Liver (tissue), 9 donors: Measurements from ENCODE around the gene RFC3. TPM values are rescaled to one million over a fixed set of nuclear protein-coding genes. Genes with fewer than 3 reads are reported as not detected.

Source experiments
- DNase-seq: peaks from one replicate; pipeline ENCODE4 v3.0.0-alpha.2; 2017; ENCODE audit warnings: low spot score
- H3K27ac ChIP-seq, 2 donors: one replicate each; pipeline ENCODE4 v1.7.0; 2013; ENCODE audit warnings: inconsistent platforms in 2 of 2, low read length in 2 of 2, control low read depth in 1 of 2, low read depth in 1 of 2, mild to moderate bottlenecking in 1 of 2
- H3K27me3 ChIP-seq, 4 donors: one replicate each; pipeline versions ENCODE4 v1.6.1 to v1.7.0; 2013; ENCODE audit warnings: low read length in 3 of 4, inconsistent platforms in 1 of 4, mild to moderate bottlenecking in 1 of 4, moderate library complexity in 1 of 4; ENCODE audit not compliant: control insufficient read depth in 4 of 4, insufficient read depth in 4 of 4
- H3K36me3 ChIP-seq, 4 donors: one replicate each; pipeline versions ENCODE4 v1.6.1 to v1.7.0; 2013; ENCODE audit warnings: low read length in 3 of 4, mild to moderate bottlenecking in 3 of 4, low read depth in 1 of 4, moderate library complexity in 1 of 4; ENCODE audit not compliant: control insufficient read depth in 4 of 4, insufficient read depth in 3 of 4
- H3K4me1 ChIP-seq, 4 donors: one replicate each; pipeline versions ENCODE4 v1.6.1 to v1.7.0; 2013; ENCODE audit warnings: low read length in 3 of 4, mild to moderate bottlenecking in 3 of 4, moderate library complexity in 1 of 4; ENCODE audit not compliant: control insufficient read depth in 4 of 4, insufficient read depth in 4 of 4
- H3K4me3 ChIP-seq, 3 donors: one replicate each; pipeline versions ENCODE4 v1.6.1 to v1.7.0; 2013; ENCODE audit warnings: low read length in 3 of 3, control low read depth in 1 of 3, low read depth in 1 of 3, mild to moderate bottlenecking in 1 of 3
- H3K9ac ChIP-seq, 2 donors: one replicate each; pipeline ENCODE4 v1.7.0; 2013; ENCODE audit warnings: low read length in 2 of 2, mild to moderate bottlenecking in 2 of 2, moderate library complexity in 2 of 2, control low read depth in 1 of 2, low read depth in 1 of 2
- H3K9me3 ChIP-seq, 4 donors: one replicate each; pipeline versions ENCODE4 v1.6.1 to v1.7.0; 2013; ENCODE audit warnings: low read length in 3 of 4; ENCODE audit not compliant: control insufficient read depth in 4 of 4
- EGR1 ChIP-seq, 2 donors: IDR thresholded peaks; 2 replicates each; pipeline ENCODE4 v1.6.1; 2016 to 2018; ENCODE audit warnings: antibody characterized with exemption in 2 of 2, low read depth in 2 of 2
- FOXA1 ChIP-seq: IDR thresholded peaks from 2 replicates; pipeline ENCODE4 v1.6.1; 2016; ENCODE audit warnings: antibody characterized with exemption
- FOXA2 ChIP-seq: IDR thresholded peaks from 2 replicates; pipeline ENCODE4 v1.6.1; 2016; ENCODE audit warnings: antibody characterized with exemption
- GABPA ChIP-seq, 2 donors: IDR thresholded peaks in 1 of 2; conservative IDR thresholded peaks in 1 of 2; 2 replicates each; pipeline ENCODE4 v1.6.1; 2016; ENCODE audit warnings: antibody characterized with exemption in 2 of 2, mild to moderate bottlenecking in 1 of 2, moderate library complexity in 1 of 2
- HNF4A ChIP-seq, 2 donors: conservative IDR thresholded peaks; 2 replicates each; pipeline ENCODE4 v1.6.1; 2016; ENCODE audit warnings: antibody characterized with exemption in 2 of 2, mild to moderate bottlenecking in 2 of 2
- HNF4G ChIP-seq: IDR thresholded peaks from 2 replicates; pipeline ENCODE4 v1.6.1; 2016; ENCODE audit warnings: antibody characterized with exemption
- JUND ChIP-seq, 2 donors: IDR thresholded peaks; 2 replicates each; pipeline ENCODE4 v1.6.1; 2016; ENCODE audit warnings: antibody characterized with exemption in 2 of 2
- NR2F2 ChIP-seq: IDR thresholded peaks from 2 replicates; pipeline ENCODE4 v1.6.1; 2016; ENCODE audit warnings: antibody characterized with exemption
- RAD21 ChIP-seq, 2 donors: IDR thresholded peaks; 2 replicates each; pipeline ENCODE4 v1.6.1; 2016; ENCODE audit warnings: antibody characterized with exemption in 2 of 2, mild to moderate bottlenecking in 2 of 2
- RXRA ChIP-seq, 2 donors: IDR thresholded peaks; 2 replicates each; pipeline ENCODE4 v1.6.1; 2017 to 2018; ENCODE audit warnings: antibody characterized with exemption in 2 of 2, mild to moderate bottlenecking in 1 of 2
- SP1 ChIP-seq: IDR thresholded peaks from 2 replicates; pipeline ENCODE4 v1.6.1; 2018; ENCODE audit warnings: antibody characterized with exemption, mild to moderate bottlenecking
- YY1 ChIP-seq: IDR thresholded peaks from 2 replicates; pipeline ENCODE4 v1.6.1; 2016; ENCODE audit warnings: antibody characterized with exemption, mild to moderate bottlenecking
- WGBS: extraction: QIAGEN DNeasy Blood & Tissue Kit; methylation state at CpG from one replicate; pipeline ENCODE4 v1.1.7; 2013; 5-methylcytosine and 5-hydroxymethylcytosine counted together
- polyA plus RNA-seq, 2 donors: library from polyadenylated mRNA; stranded (reverse) in 1 of 2; unstranded in 1 of 2; fragments of 200-250 nt in 1 of 2; fragments of >200 nt in 1 of 2; fragmentation: Nextera tagmentation in 1 of 2; extraction: Ambion mirVana in 1 of 2; gene quantifications; one replicate each; pipeline versions ENCODE4 v1.2.1 to v1.2.3, GENCODE V29; 2013 to 2015
- total RNA-seq, 2 donors: library from RNA; depleted of rRNA; stranded (reverse); fragments of >200 nt; gene quantifications; one replicate each; pipeline ENCODE4 v1.2.3, GENCODE V29; 2014
- TF ChIP-seq, protein P1 (sequence below): IDR thresholded peaks from 2 replicates; pipeline ENCODE4 v1.6.1; 2016; ENCODE audit warnings: antibody characterized with exemption
- TF ChIP-seq, protein P2 (sequence below): IDR thresholded peaks from 2 replicates; pipeline ENCODE4 v1.6.1; 2016; ENCODE audit warnings: antibody characterized with exemption
- TF ChIP-seq, protein P3 (sequence below): IDR thresholded peaks from 2 replicates; pipeline ENCODE4 v1.6.1; 2016; ENCODE audit warnings: antibody characterized with exemption
- TF ChIP-seq, protein P4 (sequence below): IDR thresholded peaks from 2 replicates; pipeline ENCODE4 v1.6.1; 2016; ENCODE audit warnings: antibody characterized with exemption, mild to moderate bottlenecking
- TF ChIP-seq, protein P5 (sequence below): fragments of 150-350 bp; IDR thresholded peaks from 2 replicates; pipeline ENCODE4 v1.5.1; 2017; ENCODE audit warnings: improper control_type of control experiment, low read depth, low read length; ENCODE audit not compliant: missing input control
- donor health status: healthy.
- donor health status: healthy.
- donor health status: healthy.
- donor health status: healthy.
- donor health status: healthy.

RFC3 gene
- total and polyA plus RNA-seq, 4 donors, result 1.9 to 19.1 (median 3.0) TPM

DNA sequence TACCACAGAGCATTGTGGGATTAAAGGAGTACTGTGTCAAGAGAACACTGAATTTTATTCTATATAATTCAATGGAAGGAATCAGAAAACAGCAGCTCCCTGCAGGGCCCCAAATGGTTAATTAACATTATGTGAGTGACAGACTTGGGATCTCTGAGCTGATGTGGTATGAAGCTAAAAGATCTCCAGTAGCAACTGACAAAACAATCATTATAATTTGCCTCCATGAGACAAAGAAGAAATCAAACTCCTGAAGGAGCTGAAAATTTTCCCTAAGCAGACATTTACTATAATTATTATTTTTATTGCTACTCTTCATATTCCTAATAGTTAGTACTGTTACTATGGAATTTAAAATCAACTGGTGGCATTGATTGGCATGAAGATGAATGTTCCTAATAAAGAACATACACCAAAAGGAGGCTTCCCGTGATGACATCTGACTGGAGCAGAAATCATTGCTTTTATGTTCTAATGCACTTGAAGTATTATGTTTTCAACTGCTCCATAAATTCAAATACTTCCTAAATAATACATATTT lies 28.8 kb upstream of the RFC3 start (continued):
- TF ChIP-seq, protein P1, sequence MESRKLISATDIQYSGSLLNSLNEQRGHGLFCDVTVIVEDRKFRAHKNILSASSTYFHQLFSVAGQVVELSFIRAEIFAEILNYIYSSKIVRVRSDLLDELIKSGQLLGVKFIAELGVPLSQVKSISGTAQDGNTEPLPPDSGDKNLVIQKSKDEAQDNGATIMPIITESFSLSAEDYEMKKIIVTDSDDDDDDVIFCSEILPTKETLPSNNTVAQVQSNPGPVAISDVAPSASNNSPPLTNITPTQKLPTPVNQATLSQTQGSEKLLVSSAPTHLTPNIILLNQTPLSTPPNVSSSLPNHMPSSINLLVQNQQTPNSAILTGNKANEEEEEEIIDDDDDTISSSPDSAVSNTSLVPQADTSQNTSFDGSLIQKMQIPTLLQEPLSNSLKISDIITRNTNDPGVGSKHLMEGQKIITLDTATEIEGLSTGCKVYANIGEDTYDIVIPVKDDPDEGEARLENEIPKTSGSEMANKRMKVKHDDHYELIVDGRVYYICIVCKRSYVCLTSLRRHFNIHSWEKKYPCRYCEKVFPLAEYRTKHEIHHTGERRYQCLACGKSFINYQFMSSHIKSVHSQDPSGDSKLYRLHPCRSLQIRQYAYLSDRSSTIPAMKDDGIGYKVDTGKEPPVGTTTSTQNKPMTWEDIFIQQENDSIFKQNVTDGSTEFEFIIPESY, result no peak
- TF ChIP-seq, protein P2, sequence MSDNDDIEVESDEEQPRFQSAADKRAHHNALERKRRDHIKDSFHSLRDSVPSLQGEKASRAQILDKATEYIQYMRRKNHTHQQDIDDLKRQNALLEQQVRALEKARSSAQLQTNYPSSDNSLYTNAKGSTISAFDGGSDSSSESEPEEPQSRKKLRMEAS, result no peak
- no peak for TF ChIP-seq RAD21 (IDR thresholded peaks at IDR 0.05)
- no peak for TF ChIP-seq FOXA1
- no peak for TF ChIP-seq HNF4A (conservative IDR thresholded peaks at IDR 0.05)
- no peak for TF ChIP-seq SP1
- no peak for TF ChIP-seq EGR1 (IDR thresholded peaks at IDR 0.05; ENCODE audit: low read depth in 2 of 2)
- TF ChIP-seq, protein P3, sequence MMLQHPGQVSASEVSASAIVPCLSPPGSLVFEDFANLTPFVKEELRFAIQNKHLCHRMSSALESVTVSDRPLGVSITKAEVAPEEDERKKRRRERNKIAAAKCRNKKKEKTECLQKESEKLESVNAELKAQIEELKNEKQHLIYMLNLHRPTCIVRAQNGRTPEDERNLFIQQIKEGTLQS, result no peak
- no peak for TF ChIP-seq JUND (IDR thresholded peaks at IDR 0.05)
- TF ChIP-seq GABPA (IDR thresholded peaks at IDR 0.05 in 1 of 2, conservative IDR thresholded peaks at IDR 0.05 in 1 of 2), result no peak
- no peak for TF ChIP-seq HNF4G

DNA sequence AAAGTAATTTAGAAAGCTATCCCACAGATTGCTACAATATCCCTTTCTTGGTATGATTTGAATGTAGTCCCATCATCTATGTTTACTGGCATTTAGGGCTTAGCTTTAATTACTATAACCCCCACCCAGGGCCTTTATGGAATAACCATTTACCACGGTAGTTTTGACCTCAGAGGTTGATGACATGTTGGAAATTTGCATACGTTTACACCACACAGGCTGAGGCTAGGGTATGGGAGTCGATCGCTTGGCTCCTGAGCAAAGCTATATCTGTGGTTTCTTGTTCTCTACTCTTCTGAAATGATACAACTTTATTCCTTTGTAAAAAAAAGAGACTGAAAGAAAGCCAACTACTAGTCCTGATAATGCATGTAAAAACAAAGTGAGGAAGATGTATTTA lies 28.2 kb upstream of the RFC3 start:
- H3K36me3 ChIP-seq, result no peaks in the 10 kb centered on the region
- H3K27ac ChIP-seq, result no peak overlapping the region
- no peak overlapping the region for H3K4me3 ChIP-seq
- WGBS, result 51% methylated on average over 4 of the region's 4 CpGs
- no peaks in the 10 kb centered on the region for H3K27me3 ChIP-seq
- H3K9ac ChIP-seq, result no peak overlapping the region
- no peak for DNase-seq
- H3K9me3 ChIP-seq, result no peaks in the 10 kb centered on the region
- TF ChIP-seq SP1, result no peak
- TF ChIP-seq RAD21 (IDR thresholded peaks at IDR 0.05), result no peak
- TF ChIP-seq RXRA (IDR thresholded peaks at IDR 0.05), result no peak
- TF ChIP-seq HNF4G, result no peak
- no peak for TF ChIP-seq FOXA2
- no peak for TF ChIP-seq FOXA1
- no peak for TF ChIP-seq GABPA (IDR thresholded peaks at IDR 0.05 in 1 of 2, conservative IDR thresholded peaks at IDR 0.05 in 1 of 2)
- TF ChIP-seq JUND (IDR thresholded peaks at IDR 0.05), result no peak
- TF ChIP-seq, protein P1, result no peak
- TF ChIP-seq, protein P3, result no peak
- no peak for TF ChIP-seq NR2F2
- no peak for TF ChIP-seq HNF4A (conservative IDR thresholded peaks at IDR 0.05)
- TF ChIP-seq, protein P2, result no peak
- no peak for TF ChIP-seq YY1
- TF ChIP-seq, protein P4, sequence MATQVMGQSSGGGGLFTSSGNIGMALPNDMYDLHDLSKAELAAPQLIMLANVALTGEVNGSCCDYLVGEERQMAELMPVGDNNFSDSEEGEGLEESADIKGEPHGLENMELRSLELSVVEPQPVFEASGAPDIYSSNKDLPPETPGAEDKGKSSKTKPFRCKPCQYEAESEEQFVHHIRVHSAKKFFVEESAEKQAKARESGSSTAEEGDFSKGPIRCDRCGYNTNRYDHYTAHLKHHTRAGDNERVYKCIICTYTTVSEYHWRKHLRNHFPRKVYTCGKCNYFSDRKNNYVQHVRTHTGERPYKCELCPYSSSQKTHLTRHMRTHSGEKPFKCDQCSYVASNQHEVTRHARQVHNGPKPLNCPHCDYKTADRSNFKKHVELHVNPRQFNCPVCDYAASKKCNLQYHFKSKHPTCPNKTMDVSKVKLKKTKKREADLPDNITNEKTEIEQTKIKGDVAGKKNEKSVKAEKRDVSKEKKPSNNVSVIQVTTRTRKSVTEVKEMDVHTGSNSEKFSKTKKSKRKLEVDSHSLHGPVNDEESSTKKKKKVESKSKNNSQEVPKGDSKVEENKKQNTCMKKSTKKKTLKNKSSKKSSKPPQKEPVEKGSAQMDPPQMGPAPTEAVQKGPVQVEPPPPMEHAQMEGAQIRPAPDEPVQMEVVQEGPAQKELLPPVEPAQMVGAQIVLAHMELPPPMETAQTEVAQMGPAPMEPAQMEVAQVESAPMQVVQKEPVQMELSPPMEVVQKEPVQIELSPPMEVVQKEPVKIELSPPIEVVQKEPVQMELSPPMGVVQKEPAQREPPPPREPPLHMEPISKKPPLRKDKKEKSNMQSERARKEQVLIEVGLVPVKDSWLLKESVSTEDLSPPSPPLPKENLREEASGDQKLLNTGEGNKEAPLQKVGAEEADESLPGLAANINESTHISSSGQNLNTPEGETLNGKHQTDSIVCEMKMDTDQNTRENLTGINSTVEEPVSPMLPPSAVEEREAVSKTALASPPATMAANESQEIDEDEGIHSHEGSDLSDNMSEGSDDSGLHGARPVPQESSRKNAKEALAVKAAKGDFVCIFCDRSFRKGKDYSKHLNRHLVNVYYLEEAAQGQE, result no peak
- TF ChIP-seq, protein P5, sequence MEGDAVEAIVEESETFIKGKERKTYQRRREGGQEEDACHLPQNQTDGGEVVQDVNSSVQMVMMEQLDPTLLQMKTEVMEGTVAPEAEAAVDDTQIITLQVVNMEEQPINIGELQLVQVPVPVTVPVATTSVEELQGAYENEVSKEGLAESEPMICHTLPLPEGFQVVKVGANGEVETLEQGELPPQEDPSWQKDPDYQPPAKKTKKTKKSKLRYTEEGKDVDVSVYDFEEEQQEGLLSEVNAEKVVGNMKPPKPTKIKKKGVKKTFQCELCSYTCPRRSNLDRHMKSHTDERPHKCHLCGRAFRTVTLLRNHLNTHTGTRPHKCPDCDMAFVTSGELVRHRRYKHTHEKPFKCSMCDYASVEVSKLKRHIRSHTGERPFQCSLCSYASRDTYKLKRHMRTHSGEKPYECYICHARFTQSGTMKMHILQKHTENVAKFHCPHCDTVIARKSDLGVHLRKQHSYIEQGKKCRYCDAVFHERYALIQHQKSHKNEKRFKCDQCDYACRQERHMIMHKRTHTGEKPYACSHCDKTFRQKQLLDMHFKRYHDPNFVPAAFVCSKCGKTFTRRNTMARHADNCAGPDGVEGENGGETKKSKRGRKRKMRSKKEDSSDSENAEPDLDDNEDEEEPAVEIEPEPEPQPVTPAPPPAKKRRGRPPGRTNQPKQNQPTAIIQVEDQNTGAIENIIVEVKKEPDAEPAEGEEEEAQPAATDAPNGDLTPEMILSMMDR, result no peak
- TF ChIP-seq EGR1 (IDR thresholded peaks at IDR 0.05; ENCODE audit: low read depth in 2 of 2), result no peak
- no peaks in the 10 kb centered on the region for H3K4me1 ChIP-seq
